Fibroblast of mammary gland (primary cell): ENCODE data around the gene UMODL1.
A peak's percentile ranks its signal among the peaks of the same experiment; 100 is the strongest.

Experiments used
- DNase-seq: peaks from one replicate; pipeline ENCODE4 v3.0.0-alpha.2; 2010; ENCODE audit warnings: low read depth
- H3K4me3 ChIP-seq: 2 replicates; pipeline ENCODE4 v1.5.1; 2011; ENCODE audit warnings: low read depth, mild to moderate bottlenecking, low read length, moderate library complexity; ENCODE audit not compliant: control insufficient read depth
- TF ChIP-seq, protein P1 (sequence below): conservative IDR thresholded peaks from 2 replicates; pipeline ENCODE4 v1.5.1; 2011; ENCODE audit warnings: low read depth, low read length, inconsistent platforms; ENCODE audit not compliant: control insufficient read depth, insufficient read depth

Gene UMODL1, protein sequence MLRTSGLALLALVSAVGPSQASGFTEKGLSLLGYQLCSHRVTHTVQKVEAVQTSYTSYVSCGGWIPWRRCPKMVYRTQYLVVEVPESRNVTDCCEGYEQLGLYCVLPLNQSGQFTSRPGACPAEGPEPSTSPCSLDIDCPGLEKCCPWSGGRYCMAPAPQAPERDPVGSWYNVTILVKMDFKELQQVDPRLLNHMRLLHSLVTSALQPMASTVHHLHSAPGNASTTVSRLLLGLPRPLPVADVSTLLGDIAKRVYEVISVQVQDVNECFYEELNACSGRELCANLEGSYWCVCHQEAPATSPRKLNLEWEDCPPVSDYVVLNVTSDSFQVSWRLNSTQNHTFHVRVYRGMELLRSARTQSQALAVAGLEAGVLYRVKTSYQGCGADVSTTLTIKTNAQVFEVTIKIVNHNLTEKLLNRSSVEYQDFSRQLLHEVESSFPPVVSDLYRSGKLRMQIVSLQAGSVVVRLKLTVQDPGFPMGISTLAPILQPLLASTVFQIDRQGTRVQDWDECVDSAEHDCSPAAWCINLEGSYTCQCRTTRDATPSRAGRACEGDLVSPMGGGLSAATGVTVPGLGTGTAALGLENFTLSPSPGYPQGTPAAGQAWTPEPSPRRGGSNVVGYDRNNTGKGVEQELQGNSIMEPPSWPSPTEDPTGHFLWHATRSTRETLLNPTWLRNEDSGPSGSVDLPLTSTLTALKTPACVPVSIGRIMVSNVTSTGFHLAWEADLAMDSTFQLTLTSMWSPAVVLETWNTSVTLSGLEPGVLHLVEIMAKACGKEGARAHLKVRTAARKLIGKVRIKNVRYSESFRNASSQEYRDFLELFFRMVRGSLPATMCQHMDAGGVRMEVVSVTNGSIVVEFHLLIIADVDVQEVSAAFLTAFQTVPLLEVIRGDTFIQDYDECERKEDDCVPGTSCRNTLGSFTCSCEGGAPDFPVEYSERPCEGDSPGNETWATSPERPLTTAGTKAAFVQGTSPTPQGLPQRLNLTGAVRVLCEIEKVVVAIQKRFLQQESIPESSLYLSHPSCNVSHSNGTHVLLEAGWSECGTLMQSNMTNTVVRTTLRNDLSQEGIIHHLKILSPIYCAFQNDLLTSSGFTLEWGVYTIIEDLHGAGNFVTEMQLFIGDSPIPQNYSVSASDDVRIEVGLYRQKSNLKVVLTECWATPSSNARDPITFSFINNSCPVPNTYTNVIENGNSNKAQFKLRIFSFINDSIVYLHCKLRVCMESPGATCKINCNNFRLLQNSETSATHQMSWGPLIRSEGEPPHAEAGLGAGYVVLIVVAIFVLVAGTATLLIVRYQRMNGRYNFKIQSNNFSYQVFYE

DNA sequence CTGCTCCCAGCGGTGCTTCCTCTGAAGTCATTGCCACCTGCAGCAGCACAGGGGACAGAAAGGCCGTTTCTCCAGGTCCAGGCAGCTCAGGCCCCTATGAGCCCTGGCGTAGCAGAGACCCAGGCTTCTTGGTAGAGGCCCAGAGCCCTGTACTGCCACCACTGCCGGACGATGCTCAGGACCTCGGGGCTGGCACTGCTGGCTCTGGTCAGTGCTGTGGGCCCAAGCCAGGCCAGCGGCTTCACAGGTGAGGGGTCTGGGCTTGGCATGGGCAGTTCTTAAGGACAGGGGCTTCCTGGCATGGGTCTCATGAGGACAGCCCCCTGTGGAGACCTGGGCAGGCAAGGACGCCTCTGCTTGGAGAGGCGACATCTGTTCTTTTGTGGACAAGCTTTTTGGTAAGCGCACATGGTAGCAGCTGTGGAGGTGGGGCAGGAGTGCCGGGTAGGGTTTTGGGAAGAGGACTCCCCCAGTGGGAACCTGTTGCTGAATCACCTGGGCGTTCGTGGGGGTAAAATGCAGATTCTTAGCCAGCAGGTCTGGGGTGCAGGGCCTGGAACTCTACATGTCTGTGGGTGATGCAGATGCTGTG, at the start of gene UMODL1:
Gene UMODL1 (plus strand): TSS at position 172 of the 592 bp plus-strand sequence. CDS start 0 bp downstream, at position 172.
- TF ChIP-seq, protein P1, sequence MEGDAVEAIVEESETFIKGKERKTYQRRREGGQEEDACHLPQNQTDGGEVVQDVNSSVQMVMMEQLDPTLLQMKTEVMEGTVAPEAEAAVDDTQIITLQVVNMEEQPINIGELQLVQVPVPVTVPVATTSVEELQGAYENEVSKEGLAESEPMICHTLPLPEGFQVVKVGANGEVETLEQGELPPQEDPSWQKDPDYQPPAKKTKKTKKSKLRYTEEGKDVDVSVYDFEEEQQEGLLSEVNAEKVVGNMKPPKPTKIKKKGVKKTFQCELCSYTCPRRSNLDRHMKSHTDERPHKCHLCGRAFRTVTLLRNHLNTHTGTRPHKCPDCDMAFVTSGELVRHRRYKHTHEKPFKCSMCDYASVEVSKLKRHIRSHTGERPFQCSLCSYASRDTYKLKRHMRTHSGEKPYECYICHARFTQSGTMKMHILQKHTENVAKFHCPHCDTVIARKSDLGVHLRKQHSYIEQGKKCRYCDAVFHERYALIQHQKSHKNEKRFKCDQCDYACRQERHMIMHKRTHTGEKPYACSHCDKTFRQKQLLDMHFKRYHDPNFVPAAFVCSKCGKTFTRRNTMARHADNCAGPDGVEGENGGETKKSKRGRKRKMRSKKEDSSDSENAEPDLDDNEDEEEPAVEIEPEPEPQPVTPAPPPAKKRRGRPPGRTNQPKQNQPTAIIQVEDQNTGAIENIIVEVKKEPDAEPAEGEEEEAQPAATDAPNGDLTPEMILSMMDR = no peak
- DNase-seq = no peak

DNA sequence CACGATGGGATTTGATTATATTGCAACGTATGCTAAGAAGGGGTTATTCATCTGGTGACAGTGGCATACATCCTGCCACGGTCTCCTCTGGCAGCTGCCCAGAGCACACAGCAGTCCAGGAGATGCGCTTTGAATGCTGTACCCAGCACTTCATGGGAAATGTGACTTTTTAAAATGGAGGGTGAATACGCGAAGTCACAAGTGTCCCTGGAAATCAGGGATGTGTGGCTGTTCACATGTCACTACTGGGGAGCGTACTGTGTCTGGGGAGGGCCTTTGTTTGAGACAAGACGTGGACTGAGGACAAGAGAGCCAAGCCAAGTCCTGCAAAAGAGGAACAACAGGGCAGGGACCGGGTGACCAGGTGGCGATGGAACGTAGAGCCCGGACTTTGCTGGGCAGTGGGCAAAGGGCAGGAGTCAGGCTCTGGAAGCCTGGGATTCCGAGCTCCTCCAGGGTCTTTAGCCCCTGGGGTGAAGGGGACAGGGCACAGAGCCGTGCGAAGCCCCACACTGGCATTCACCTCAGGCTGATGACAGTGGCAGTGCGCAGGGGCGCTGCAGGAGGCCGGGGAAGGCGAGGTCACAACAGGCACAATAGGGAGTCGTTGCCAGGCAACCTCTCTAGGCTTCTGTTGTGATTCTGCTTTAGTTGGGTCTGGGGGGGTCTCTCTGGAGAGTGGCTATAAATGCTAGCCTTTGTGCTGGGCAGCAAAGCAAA, 49.6 kb upstream of the UMODL1 start:
- DNase-seq = no peak
- TF ChIP-seq, protein P1 = no peak
- no peak overlapping the region for H3K4me3 ChIP-seq

More for the DNA sequence above, at the start of gene UMODL1:
- no peak within 1 kb of the TSS for H3K4me3 ChIP-seq

DNA sequence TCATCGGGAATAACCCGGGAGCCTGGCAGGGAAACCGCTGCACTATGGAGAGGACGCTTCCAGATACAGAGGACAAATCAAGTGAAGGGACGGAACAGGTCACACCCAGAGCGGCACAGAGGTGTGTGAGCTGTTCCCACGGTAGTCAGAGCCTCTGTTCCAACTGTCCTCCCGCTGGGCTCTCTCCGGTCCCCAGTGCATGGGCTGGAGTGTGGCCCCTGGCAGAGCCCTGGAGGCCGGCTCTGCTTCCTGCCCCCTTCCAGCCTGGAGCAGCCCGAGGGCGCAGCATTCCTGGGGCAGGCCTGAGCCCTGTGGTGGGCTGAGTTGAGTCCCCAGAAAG, 49.1 kb upstream of the UMODL1 start:
- no peak overlapping the region for H3K4me3 ChIP-seq
- TF ChIP-seq, protein P1 = no peak
- no peak for DNase-seq

DNA sequence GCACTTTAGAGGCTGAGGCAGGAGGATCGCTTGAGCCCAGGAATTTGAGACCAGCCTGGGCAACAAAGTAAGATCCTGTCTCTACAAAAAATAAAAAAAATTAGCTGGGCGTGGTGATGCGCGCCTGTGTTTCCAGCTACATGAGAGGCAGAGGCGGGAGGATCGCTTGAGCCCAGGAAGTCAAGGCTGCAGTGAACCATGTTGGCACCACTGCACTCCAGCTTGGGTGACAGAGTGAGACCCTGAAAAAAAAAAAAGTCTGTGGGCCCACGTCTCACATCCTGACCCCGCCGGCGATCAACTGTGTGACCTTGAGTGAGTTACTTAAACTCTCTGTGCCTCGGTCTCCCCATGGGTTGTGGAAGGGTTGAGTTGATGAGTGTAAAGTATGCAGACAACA, 48.2 kb upstream of the UMODL1 start:
- TF ChIP-seq, protein P1 = no peak
- DNase-seq = no peak
- H3K4me3 ChIP-seq = no peak overlapping the region

DNA sequence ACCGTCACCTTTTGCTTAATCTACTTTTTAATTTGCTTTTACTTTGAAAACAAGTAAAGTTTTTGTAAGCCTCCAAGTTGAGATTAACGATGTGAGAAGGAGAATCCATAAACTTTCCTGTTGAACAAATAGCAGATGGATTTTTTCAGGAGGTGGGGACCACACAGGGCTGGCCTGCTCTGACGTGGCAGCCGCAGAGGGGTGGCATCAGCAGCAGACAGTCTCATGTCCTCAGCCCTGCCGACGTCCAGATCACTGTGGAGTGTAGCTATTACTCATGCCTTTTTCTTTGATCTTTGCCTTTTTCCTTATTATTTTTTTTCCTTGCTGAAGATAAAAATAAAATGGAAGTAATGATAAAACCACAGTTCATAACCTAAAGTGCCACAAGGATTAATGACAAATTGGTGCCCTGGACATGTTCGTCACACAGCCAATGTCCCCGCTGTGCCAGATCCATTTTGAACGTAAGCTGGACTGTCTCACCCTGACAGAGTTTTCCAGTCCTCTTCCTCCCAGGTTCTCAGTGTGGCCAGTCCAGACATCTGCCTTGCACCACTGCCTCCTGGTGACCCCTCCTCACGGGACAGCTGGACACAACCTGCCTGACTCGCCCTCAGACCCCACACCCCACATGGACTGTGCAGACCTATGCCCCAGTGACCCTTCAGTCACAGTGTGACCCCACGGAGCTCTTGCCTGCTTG, 45.6 kb upstream of the UMODL1 start:
- peak; percentile 73 for DNase-seq
- TF ChIP-seq, protein P1 = no peak
- no peak overlapping the region for H3K4me3 ChIP-seq
